H1 (cell line): ENCODE results near the gene SH3BP5. TPM values are rescaled to one million over a fixed set of nuclear protein-coding genes. Genes with fewer than 3 reads are reported as not detected.

Experiments
- CTCF ChIA-PET: fragments of 300-600 bp; sonication (Branson Sonifier 250); formaldehyde crosslinking; loops from one replicate; lab custom pipeline; 2021; ENCODE audit not compliant: partially characterized antibody; lab: Charles Lee
- POLR2A ChIA-PET: fragments of 300-600 bp; sonication (Branson Sonifier 250); formaldehyde crosslinking; loops from one replicate; lab custom pipeline; 2021; ENCODE audit warnings: inconsistent platforms; ENCODE audit not compliant: partially characterized antibody; lab: Charles Lee
- DNase-seq, 2 experiments: peaks; one replicate each; pipeline versions ENCODE4 v3.0.0 to v3.0.0-alpha.2; 2010 to 2022; ENCODE audit warnings: low spot score in 2 of 2, low read depth in 1 of 2, mixed read lengths in 1 of 2
- FAIRE-seq: peaks from 2 replicates; lab custom pipeline; 2011; peaks lifted over from hg19 to GRCh38; lab: Jason Lieb, UNC
- H2AFZ ChIP-seq: 2 replicates; pipeline ENCODE4 v1.8.1; 2012; ENCODE audit warnings: low read length, inconsistent platforms
- H2AK5ac ChIP-seq: 2 replicates; pipeline ENCODE4 v1.6.1; 2013; ENCODE audit warnings: low read depth, low read length
- H2BK120ac ChIP-seq: replicated peaks from 2 replicates; pipeline ENCODE3; 2013; ENCODE audit warnings: low read depth, low read length, inconsistent platforms
- H2BK12ac ChIP-seq: 2 replicates; pipeline ENCODE4 v1.6.1; 2013; ENCODE audit warnings: low read depth, low read length
- H2BK15ac ChIP-seq: 2 replicates; pipeline ENCODE4 v1.6.1; 2013; ENCODE audit warnings: low read length
- H2BK20ac ChIP-seq: 2 replicates; pipeline ENCODE4 v1.6.1; 2013; ENCODE audit warnings: low read length
- H2BK5ac ChIP-seq: 2 replicates; pipeline ENCODE4 v1.6.1; 2013; ENCODE audit warnings: low read depth, low read length
- H3K14ac ChIP-seq: 2 replicates; pipeline ENCODE4 v1.6.1; 2013; ENCODE audit warnings: inconsistent platforms; ENCODE audit not compliant: insufficient read length
- H3K18ac ChIP-seq: 2 replicates; pipeline ENCODE4 v1.6.1; 2013; ENCODE audit warnings: low read length; ENCODE audit errors: extremely low read depth
- H3K23ac ChIP-seq: 2 replicates; pipeline ENCODE4 v1.6.1; 2013; ENCODE audit warnings: inconsistent platforms; ENCODE audit not compliant: insufficient read length
- H3K23me2 ChIP-seq: 2 replicates; pipeline ENCODE4 v1.6.1; 2013; ENCODE audit warnings: low read depth, low read length
- H3K27ac ChIP-seq: 2 replicates; pipeline ENCODE4 v1.6.1; 2011; ENCODE audit warnings: low read depth, low read length, inconsistent platforms
- H3K27me3 ChIP-seq, 4 experiments: replicated peaks in 1 of 4; 1 replicate in 1 of 4; 2 replicates in 3 of 4; pipeline versions ENCODE4 v1.6.1 to v1.8.1; 2011 to 2013; ENCODE audit warnings: low read length in 3 of 4, mild to moderate bottlenecking in 3 of 4, inconsistent platforms in 2 of 4, mixed read lengths in 2 of 4, moderate library complexity in 1 of 4; ENCODE audit not compliant: control insufficient read depth in 3 of 4, insufficient read depth in 3 of 4; ENCODE audit errors: extremely low read depth in 1 of 4
- H3K36me3 ChIP-seq, 4 experiments: 2 replicates each; pipeline versions ENCODE4 v1.6.1 to v1.8.1; 2011 to 2013; ENCODE audit warnings: mild to moderate bottlenecking in 4 of 4, low read length in 3 of 4, moderate library complexity in 2 of 4, control low read depth in 1 of 4, inconsistent platforms in 1 of 4; ENCODE audit not compliant: insufficient read depth in 4 of 4, control insufficient read depth in 2 of 4
- H3K4ac ChIP-seq: replicated peaks from 2 replicates; pipeline ENCODE3; 2013; ENCODE audit warnings: low read length, low read depth, mixed read lengths, inconsistent platforms; ENCODE audit not compliant: insufficient read length
- H3K4me1 ChIP-seq, 4 experiments: replicated peaks in 1 of 4; 1 replicate in 1 of 4; 2 replicates in 3 of 4; pipeline versions ENCODE4 v1.6.1 to v1.8.1; 2011 to 2013; ENCODE audit warnings: low read length in 3 of 4, inconsistent platforms in 2 of 4, mixed read lengths in 1 of 4; ENCODE audit not compliant: insufficient read depth in 4 of 4, control insufficient read depth in 3 of 4
- H3K4me2 ChIP-seq, 2 experiments: 2 replicates each; pipeline versions ENCODE4 v1.6.1 to v1.8.1; 2011 to 2013; ENCODE audit warnings: low read depth in 2 of 2, low read length in 2 of 2, control low read depth in 1 of 2, inconsistent platforms in 1 of 2, mild to moderate bottlenecking in 1 of 2; ENCODE audit not compliant: insufficient read depth in 1 of 2
- H3K4me3 ChIP-seq, 4 experiments: fragments of 200-600, 300-600 bp in 1 of 4; sonication (generic), shearing (Covaris generic), sonication (Bioruptor Twin) in 1 of 4; 2 replicates each; pipeline versions ENCODE4 v1.5.1 to v1.8.1; 2011 to 2016; ENCODE audit warnings: low read length in 4 of 4, low read depth in 3 of 4, control low read depth in 2 of 4, inconsistent platforms in 2 of 4, mild to moderate bottlenecking in 2 of 4, mixed read lengths in 1 of 4, moderate library complexity in 1 of 4; ENCODE audit not compliant: insufficient read depth in 2 of 4; ENCODE audit errors: extremely low read depth in 1 of 4
- H3K56ac ChIP-seq: replicated peaks from 2 replicates; pipeline ENCODE3; 2013; ENCODE audit warnings: low read depth, mild to moderate bottlenecking, mixed read lengths, low read length, inconsistent platforms; ENCODE audit not compliant: insufficient read length
- H3K79me1 ChIP-seq: 2 replicates; pipeline ENCODE4 v1.6.1; 2013; ENCODE audit warnings: low read depth, low read length, control low read depth
- H3K79me2 ChIP-seq, 2 experiments: 2 replicates each; pipeline versions ENCODE4 v1.6.1 to v1.8.1; 2012 to 2013; ENCODE audit warnings: low read length in 2 of 2, mild to moderate bottlenecking in 2 of 2, inconsistent platforms in 1 of 2; ENCODE audit not compliant: insufficient read depth in 2 of 2, control insufficient read depth in 1 of 2
- H3K9ac ChIP-seq, 4 experiments: replicated peaks in 1 of 4; 1 replicate in 1 of 4; 2 replicates in 3 of 4; pipeline versions ENCODE4 v1.6.1 to v1.8.1; 2011 to 2013; ENCODE audit warnings: low read depth in 3 of 4, low read length in 3 of 4, control low read depth in 2 of 4, mild to moderate bottlenecking in 2 of 4, moderate library complexity in 2 of 4, inconsistent platforms in 1 of 4; ENCODE audit errors: extremely low read depth in 1 of 4
- H3K9me3 ChIP-seq, 2 experiments: 2 replicates each; pipeline versions ENCODE4 v1.6.1 to v1.8.1; 2012 to 2013; ENCODE audit warnings: mild to moderate bottlenecking in 2 of 2, moderate library complexity in 2 of 2, control low read depth in 1 of 2, inconsistent platforms in 1 of 2, low read depth in 1 of 2, low read length in 1 of 2, mixed read lengths in 1 of 2; ENCODE audit not compliant: insufficient read depth in 2 of 2
- H4K20me1 ChIP-seq, 2 experiments: replicated peaks in 1 of 2; 2 replicates each; pipeline versions ENCODE3 to v1.8.1; 2011 to 2013; ENCODE audit warnings: inconsistent platforms in 2 of 2, low read length in 2 of 2, mild to moderate bottlenecking in 1 of 2; ENCODE audit not compliant: insufficient read depth in 2 of 2, control insufficient read depth in 1 of 2
- H4K5ac ChIP-seq: 2 replicates; pipeline ENCODE4 v1.6.1; 2013; ENCODE audit warnings: low read length, low read depth, mixed read lengths, inconsistent platforms; ENCODE audit not compliant: insufficient read length
- H4K8ac ChIP-seq: 2 replicates; pipeline ENCODE4 v1.8.0; 2013; ENCODE audit warnings: mild to moderate bottlenecking, moderate library complexity, low read length, inconsistent platforms; ENCODE audit not compliant: insufficient read depth; ENCODE audit errors: extremely low read depth
- H4K91ac ChIP-seq: replicated peaks from 2 replicates; pipeline ENCODE3; 2013; ENCODE audit warnings: low read length, mixed read lengths, inconsistent platforms; ENCODE audit not compliant: insufficient read length
- EP300 ChIP-seq, 2 experiments: IDR thresholded peaks; 1 replicate in 1 of 2; 2 replicates in 1 of 2; pipeline ENCODE4 v1.6.1; 2011 to 2012; ENCODE audit warnings: low read depth in 2 of 2, low read length in 2 of 2, mild to moderate bottlenecking in 2 of 2, borderline replicate concordance in 1 of 2, inconsistent platforms in 1 of 2, moderate library complexity in 1 of 2
- whole genome bisulfite sequencing, 2 experiments: shearing (Covaris generic) in 1 of 2; methylation state at CpG; one replicate each; pipeline versions ENCODE4 v1.1.6 to v1.1.7; 2013 to 2015; ENCODE audit warnings: low lambda C conversion rate in 2 of 2, mixed read lengths in 2 of 2, inconsistent platforms in 1 of 2, low coverage in 1 of 2, missing lambda C conversion rate in 1 of 2; ENCODE audit not compliant: insufficient replicate concordance in 2 of 2, insufficient coverage in 1 of 2, insufficient read length in 1 of 2; ENCODE audit errors: extremely low coverage in 1 of 2, missing lambda C conversion rate in 1 of 2; 5-methylcytosine and 5-hydroxymethylcytosine counted together
- polyA plus RNA-seq, 7 experiments: library from polyadenylated mRNA; depleted of rRNA in 3 of 7; stranded (reverse) in 5 of 7; unstranded in 2 of 7; fragments of >200 nt in 5 of 7; fragments of 200-250 nt in 2 of 7; gene quantifications; 1 replicate in 5 of 7; 2 replicates in 1 of 7; 4 replicates in 1 of 7; pipeline versions ENCODE4 v1.2.1 to v1.2.3, GENCODE V29; 2011 to 2013; ENCODE audit warnings: missing spikeins in 2 of 7, mixed read lengths in 2 of 7
- total RNA-seq: library from RNA; stranded (reverse); fragmentation: NEBNext Ultra II Directional; extraction: Animal tissue kit (Norgen Biotek cat#: 25700); gene quantifications from 2 replicates; pipeline ENCODE4 v1.2.1, GENCODE V29; 2021
- TF ChIP-seq, protein P1 (sequence below): IDR thresholded peaks from 2 replicates; pipeline ENCODE4 v1.6.1; 2012; ENCODE audit warnings: inconsistent platforms

SH3BP5 gene
- total and polyA plus RNA-seq, 2 of the 8 experiments (the other 6 are each of a cell fraction or from before 2014, with no cell fraction given): 7.1 to 9.7 TPM

DNA sequence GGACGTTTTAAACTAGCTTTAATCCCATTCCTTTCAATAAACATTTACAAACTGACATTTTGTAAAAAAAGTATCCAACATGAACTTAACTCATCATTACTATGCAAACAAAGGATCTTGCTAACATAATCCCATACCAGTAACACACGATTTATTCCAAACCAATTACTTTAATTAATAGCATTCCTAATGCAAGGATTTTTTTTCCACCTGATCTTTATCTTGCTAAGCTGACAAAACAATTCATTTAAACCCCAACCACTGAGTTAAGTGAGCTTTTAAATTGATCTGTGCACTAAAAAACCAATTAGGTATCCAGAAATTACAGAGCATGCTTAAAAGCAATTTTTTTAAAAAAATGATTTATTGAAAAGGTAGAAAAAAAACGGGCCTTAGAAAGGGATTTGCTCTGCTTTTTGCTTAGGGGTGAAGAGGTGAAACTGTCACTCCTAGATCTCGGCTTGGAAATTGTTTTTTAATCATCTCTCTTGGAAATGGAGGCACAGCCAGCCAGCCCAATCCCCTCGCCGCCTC lies 1.2 kb downstream of the SH3BP5 start:
- no peak overlapping the region for H2BK12ac ChIP-seq
- no peak overlapping the region for H2BK15ac ChIP-seq
- no peak overlapping the region for H2BK120ac ChIP-seq
- FAIRE-seq: no peak
- H2BK5ac ChIP-seq: no peak overlapping the region
- H3K4me3 ChIP-seq: peak overlapping the region; percentile 65 to 92 (median 84)
- no peak overlapping the region for H2AFZ ChIP-seq
- no peak overlapping the region for H3K18ac ChIP-seq
- peak overlapping the region in 2 of 4 experiments; percentile 67 to 78; a peak in 1 of 7 replicates for H3K9ac ChIP-seq
- H2BK20ac ChIP-seq: no peak overlapping the region
- POLR2A ChIA-PET: no interaction called here
- no peak overlapping the region for H3K14ac ChIP-seq
- no peak overlapping the region for H4K91ac ChIP-seq
- peak overlapping the region; percentile 74 to 91 for H3K4me2 ChIP-seq
- H3K36me3 ChIP-seq: peaks cover 0 to 3% (median 0%) of the 10 kb centered on the region in 4 experiments; a peak in 1 of 8 replicates
- H4K5ac ChIP-seq: no peak overlapping the region
- H3K27ac ChIP-seq: no peak overlapping the region
- H3K27me3 ChIP-seq: peaks cover 1 to 20% (median 10%) of the 10 kb centered on the region in 4 experiments; a peak in 6 of 7 replicates
- no peaks in the 10 kb centered on the region for H3K9me3 ChIP-seq
- CTCF ChIA-PET: interaction anchor here (0.7 to 9.4 kb wide), 6 partner anchors 27 to 124 kb away, joined by 3 to 85 read pairs (median 4); no protein-coding TSS in a partner anchor
- H4K8ac ChIP-seq: no peak overlapping the region
- H3K79me2 ChIP-seq: no peaks in the 10 kb centered on the region; a peak in 1 of 4 replicates
- H3K79me1 ChIP-seq: peaks cover 3% of the 10 kb centered on the region; the same call in 1 of the 2 replicates
- no peaks in the 10 kb centered on the region for H4K20me1 ChIP-seq
- H3K23me2 ChIP-seq: peaks cover 14% of the 10 kb centered on the region
- H3K23ac ChIP-seq: no peak overlapping the region
- DNase-seq: no peak
- 23% methylated on average over 6 of the region's 6 CpGs; no CpG with 5 or more reads in 1 of the 2 experiments for WGBS, 2 experiments
- no peak overlapping the region for H2AK5ac ChIP-seq
- H3K56ac ChIP-seq: no peak overlapping the region
- peaks cover 0 to 11% (median 9%) of the 10 kb centered on the region in 4 experiments; a peak in 6 of 7 replicates for H3K4me1 ChIP-seq
- no peak overlapping the region for H3K4ac ChIP-seq
- TF ChIP-seq, protein P1, sequence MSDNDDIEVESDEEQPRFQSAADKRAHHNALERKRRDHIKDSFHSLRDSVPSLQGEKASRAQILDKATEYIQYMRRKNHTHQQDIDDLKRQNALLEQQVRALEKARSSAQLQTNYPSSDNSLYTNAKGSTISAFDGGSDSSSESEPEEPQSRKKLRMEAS: no peak
- no peak for TF ChIP-seq EP300 (IDR thresholded peaks at IDR 0.05; ENCODE audit: borderline replicate concordance in 1 of 2, low read depth in 2 of 2, low read length in 2 of 2)
